ENCODE data around the gene FGF16.

GRCh38 chrX:77426811-77427210 lies 20.4 kb upstream of the FGF16 start:
- TF ChIP-seq YY1 (IDR thresholded peaks at IDR 0.05; ENCODE audit: low read depth), result no peak
- TF ChIP-seq CREB1 (IDR thresholded peaks at IDR 0.05; ENCODE audit: low read depth), result no peak
- TF ChIP-seq REST (IDR thresholded peaks at IDR 0.05; ENCODE audit: low read depth), result no peak
- no peak for TF ChIP-seq NFIC (IDR thresholded peaks at IDR 0.05)
- TF ChIP-seq EP300 (IDR thresholded peaks at IDR 0.05; ENCODE audit: borderline replicate concordance), result no peak
- no peak for TF ChIP-seq USF1 (IDR thresholded peaks at IDR 0.05)
- no peak for TF ChIP-seq ZBTB7A (IDR thresholded peaks at IDR 0.05; ENCODE audit: low read depth)
- no peak for TF ChIP-seq EGR1 (IDR thresholded peaks at IDR 0.05)
- no peak for TF ChIP-seq RAD21 (IDR thresholded peaks at IDR 0.05; ENCODE audit: low read depth)
- no peak for TF ChIP-seq CEBPB (IDR thresholded peaks at IDR 0.05)
- no peak for TF ChIP-seq TAF1 (IDR thresholded peaks at IDR 0.05; ENCODE audit: low read depth)
- TF ChIP-seq TEAD4 (IDR thresholded peaks at IDR 0.05), result no peak
